Measurements from ENCODE around the gene TMPRSS3. TPM values are rescaled to one million over a fixed set of nuclear protein-coding genes. Genes with fewer than 3 reads are reported as not detected.

TMPRSS3 gene
- polyA plus RNA-seq, 1 of the 3 experiments (the other 2 are of a cell fraction) = not detected

GRCh38 chr21:42358937-42359336 lies 36.9 kb downstream of the TMPRSS3 start:
- H3F3A ChIP-seq (replicated peaks; ENCODE audit: insufficient read depth) = no peaks in the 10 kb centered on the region
- no peak for TF ChIP-seq MXI1 (IDR thresholded peaks at IDR 0.05; ENCODE audit: low read depth, low read length)
- no peak for TF ChIP-seq MEF2A (IDR thresholded peaks at IDR 0.05; ENCODE audit: borderline replicate concordance, low read depth)
- TF ChIP-seq RAD21 (IDR thresholded peaks at IDR 0.05; ENCODE audit: low read length) = no peak
- TF ChIP-seq SMC3 (IDR thresholded peaks at IDR 0.05; ENCODE audit: low read depth, low read length) = no peak
- TF ChIP-seq, protein P1, sequence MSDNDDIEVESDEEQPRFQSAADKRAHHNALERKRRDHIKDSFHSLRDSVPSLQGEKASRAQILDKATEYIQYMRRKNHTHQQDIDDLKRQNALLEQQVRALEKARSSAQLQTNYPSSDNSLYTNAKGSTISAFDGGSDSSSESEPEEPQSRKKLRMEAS (IDR thresholded peaks at IDR 0.05; ENCODE audit: low read depth) = no peak
- no peak for TF ChIP-seq TCF12 (IDR thresholded peaks at IDR 0.05)
- no peak for TF ChIP-seq ELF1 (IDR thresholded peaks at IDR 0.05)
- no peak for TF ChIP-seq JUND (IDR thresholded peaks at IDR 0.05)
- TF ChIP-seq USF1 (IDR thresholded peaks at IDR 0.05; ENCODE audit: borderline replicate concordance, low read depth) = no peak
- no peak for TF ChIP-seq USF2 (IDR thresholded peaks at IDR 0.05; ENCODE audit: borderline replicate concordance, low read depth, low read length)
- no peak for TF ChIP-seq POLR2AphosphoS5 (IDR thresholded peaks at IDR 0.05; ENCODE audit: low read depth, low read length)
- no peak overlapping the region for H2AFZ ChIP-seq (ENCODE audit: low read depth)
- no peaks in the 10 kb centered on the region; the same call in 1 of the 2 replicates for H3K9me3 ChIP-seq
- ChIA-PET POLR2A (no interaction called here), CTCF (no interaction called here)
- WGBS (ENCODE audit: low lambda C conversion rate) = 32% methylated on average over 13 of the region's 13 CpGs
- no peaks in the 10 kb centered on the region for H3K79me2 ChIP-seq (ENCODE audit: insufficient read depth)
- no peak overlapping the region for H3K4me3 ChIP-seq (ENCODE audit: low read depth in 2 of 2, low read length in 1 of 2)
- H3K36me3 ChIP-seq (replicated peaks in 1 of 2; ENCODE audit: control insufficient read depth in 1 of 2, insufficient read depth in 2 of 2, low read length in 1 of 2) = no peaks in the 10 kb centered on the region
- H3K4me2 ChIP-seq = no peak overlapping the region
- DNase-seq = no peak
- H3K27ac ChIP-seq (ENCODE audit: low read depth in 2 of 2, low read length in 1 of 2) = no peak overlapping the region
- H3K27me3 ChIP-seq (ENCODE audit: insufficient read depth) = no peaks in the 10 kb centered on the region
- no peak overlapping the region for H3K9ac ChIP-seq
- no peaks in the 10 kb centered on the region for H3K4me1 ChIP-seq (ENCODE audit: control insufficient read depth in 1 of 2, insufficient read depth in 2 of 2, low read depth in 1 of 2, low read length in 1 of 2)
- H3K9me2 ChIP-seq = no peaks in the 10 kb centered on the region
- H4K20me1 ChIP-seq (ENCODE audit: insufficient read depth) = no peaks in the 10 kb centered on the region

DNA sequence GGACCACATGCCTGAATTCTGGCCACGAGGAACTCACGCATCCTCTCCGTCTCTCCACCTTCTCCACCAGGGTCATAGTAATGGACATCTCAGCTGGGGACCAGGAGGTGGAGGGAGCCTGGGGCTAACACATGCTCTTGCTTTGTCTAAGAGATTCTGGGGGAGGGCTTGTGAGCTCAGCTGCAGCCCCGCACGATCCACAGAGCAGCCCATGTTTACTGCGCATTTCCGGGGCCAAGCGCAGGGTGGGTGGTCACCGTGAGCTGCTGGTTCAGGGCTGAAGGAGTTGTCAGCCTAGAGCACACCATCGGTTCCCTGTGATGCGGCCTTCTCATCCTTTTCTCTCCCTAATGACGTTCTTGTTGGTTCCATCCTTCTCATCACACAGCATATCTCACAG lies 37.6 kb downstream of the TMPRSS3 start:
- Histone ChIP-seq H3K27me3 (ENCODE audit: insufficient read depth) (no peaks in the 10 kb centered on the region), H3K9me2 (no peaks in the 10 kb centered on the region), H3K9ac (no peak overlapping the region), H4K20me1 (ENCODE audit: insufficient read depth) (no peaks in the 10 kb centered on the region), H3K36me3 (replicated peaks in 1 of 2; ENCODE audit: control insufficient read depth in 1 of 2, insufficient read depth in 2 of 2, low read length in 1 of 2) (no peaks in the 10 kb centered on the region), H3K27ac (ENCODE audit: low read depth in 2 of 2, low read length in 1 of 2) (no peak overlapping the region), H3K79me2 (ENCODE audit: insufficient read depth) (no peaks in the 10 kb centered on the region), H3F3A (replicated peaks; ENCODE audit: insufficient read depth) (no peaks in the 10 kb centered on the region), H3K9me3 (no peaks in the 10 kb centered on the region; the same call in 1 of the 2 replicates), H3K4me1 (ENCODE audit: control insufficient read depth in 1 of 2, insufficient read depth in 2 of 2, low read depth in 1 of 2, low read length in 1 of 2) (no peaks in the 10 kb centered on the region), H3K4me2 (no peak overlapping the region), H3K4me3 (ENCODE audit: low read depth in 2 of 2, low read length in 1 of 2) (no peak overlapping the region), H2AFZ (ENCODE audit: low read depth) (no peak overlapping the region)
- ChIA-PET CTCF (no interaction called here), POLR2A (no interaction called here)
- TF ChIP-seq ZBTB33 (IDR thresholded peaks at IDR 0.05; ENCODE audit: borderline replicate concordance, low read depth) = no peak
- TF ChIP-seq, protein P1 (IDR thresholded peaks at IDR 0.05; ENCODE audit: low read depth) = no peak
- no peak for TF ChIP-seq FOXJ3 (CRISPR knock-in tag; IDR thresholded peaks at IDR 0.05)
- TF ChIP-seq NRF1 (IDR thresholded peaks at IDR 0.05; ENCODE audit: low read depth, low read length) = no peak
- no peak for TF ChIP-seq GABPA (IDR thresholded peaks at IDR 0.05; ENCODE audit: low read depth)
- TF ChIP-seq MXI1 (IDR thresholded peaks at IDR 0.05; ENCODE audit: low read depth, low read length) = no peak
- no peak for TF ChIP-seq GATA2 (CRISPR knock-in tag; IDR thresholded peaks at IDR 0.05)
- TF ChIP-seq RCOR1 (IDR thresholded peaks at IDR 0.05; ENCODE audit: low read length) = no peak
- no peak for TF ChIP-seq ELF1 (IDR thresholded peaks at IDR 0.05)
- TF ChIP-seq SMC3 (IDR thresholded peaks at IDR 0.05; ENCODE audit: low read depth, low read length) = no peak
- no peak for TF ChIP-seq POLR2AphosphoS5 (IDR thresholded peaks at IDR 0.05; ENCODE audit: low read depth, low read length)
- no peak for TF ChIP-seq PBX3 (IDR thresholded peaks at IDR 0.05)
- no peak for TF ChIP-seq FOSL2 (IDR thresholded peaks at IDR 0.05; ENCODE audit: borderline replicate concordance, low read depth)
- no peak for TF ChIP-seq SIN3A (IDR thresholded peaks at IDR 0.05; ENCODE audit: borderline replicate concordance, low read depth, low read length)
- no peak for TF ChIP-seq MEF2A (IDR thresholded peaks at IDR 0.05; ENCODE audit: borderline replicate concordance, low read depth)
- no peak for TF ChIP-seq RFX5 (IDR thresholded peaks at IDR 0.05; ENCODE audit: low read length)
- TF ChIP-seq RXRA (IDR thresholded peaks at IDR 0.05; ENCODE audit: borderline replicate concordance, low read depth) = no peak
- 37% methylated on average over 6 of the region's 12 CpGs for WGBS (ENCODE audit: low lambda C conversion rate)
- DNase-seq = no peak
